ENCODE data around the gene MSRB1.

DNA sequence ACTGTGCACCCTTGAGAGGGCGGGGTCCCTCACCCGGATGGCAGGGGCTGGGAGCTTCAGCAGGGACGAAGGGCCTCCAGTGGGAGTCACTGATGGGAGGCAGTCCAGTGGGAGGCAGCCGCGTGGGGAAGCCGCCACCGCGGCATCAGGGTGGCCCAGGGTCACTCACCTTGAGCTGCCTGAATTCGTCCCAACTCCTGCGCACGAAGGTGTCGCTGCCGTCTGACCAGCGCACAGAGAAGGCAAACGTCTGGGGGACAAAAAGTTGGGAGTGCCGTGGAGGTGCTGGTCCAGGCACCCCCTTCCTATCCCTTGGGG lies 37.7 kb upstream of the MSRB1 start:
- TF ChIP-seq CTCF (IDR thresholded peaks at IDR 0.05; ENCODE audit: control extremely low read depth in 1 of 3, insufficient read depth in 1 of 3, low read depth in 1 of 3, low read length in 3 of 3) = no peak
- TF ChIP-seq, protein P1, sequence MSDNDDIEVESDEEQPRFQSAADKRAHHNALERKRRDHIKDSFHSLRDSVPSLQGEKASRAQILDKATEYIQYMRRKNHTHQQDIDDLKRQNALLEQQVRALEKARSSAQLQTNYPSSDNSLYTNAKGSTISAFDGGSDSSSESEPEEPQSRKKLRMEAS (IDR thresholded peaks at IDR 0.05) = no peak
- TF ChIP-seq, protein P2, sequence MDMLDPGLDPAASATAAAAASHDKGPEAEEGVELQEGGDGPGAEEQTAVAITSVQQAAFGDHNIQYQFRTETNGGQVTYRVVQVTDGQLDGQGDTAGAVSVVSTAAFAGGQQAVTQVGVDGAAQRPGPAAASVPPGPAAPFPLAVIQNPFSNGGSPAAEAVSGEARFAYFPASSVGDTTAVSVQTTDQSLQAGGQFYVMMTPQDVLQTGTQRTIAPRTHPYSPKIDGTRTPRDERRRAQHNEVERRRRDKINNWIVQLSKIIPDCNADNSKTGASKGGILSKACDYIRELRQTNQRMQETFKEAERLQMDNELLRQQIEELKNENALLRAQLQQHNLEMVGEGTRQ (IDR thresholded peaks at IDR 0.05; ENCODE audit: low read length) = no peak

Measured in H1 (cell line).